ENCODE measurements around the gene TOM1. TPM values are rescaled to one million over a fixed set of nuclear protein-coding genes. Genes with fewer than 3 reads are reported as not detected.

Gene TOM1
- total and polyA plus RNA-seq, 4 experiments from 2014 or later = 55.7 to 82.2 (median 66.1) TPM

GRCh38 chr22:35264986-35265385 lies 34.7 kb upstream of the TOM1 start:
- H3K36me3 ChIP-seq (ENCODE audit: insufficient read depth, low read length) = peaks cover 52% of the 10 kb centered on the region
- Mint-ChIP-seq H3K27ac (no peak overlapping the region), H3K36me3 (peaks cover 44 to 59% of the 10 kb centered on the region in 2 donors), H3K4me3 (no peak overlapping the region), H3K4me1 (peaks cover 6 to 14% (median 12%) of the 10 kb centered on the region in 4 donors), H3K9me3 (no peaks in the 10 kb centered on the region), H3K27me3 (no peaks in the 10 kb centered on the region)
- CTCF ChIA-PET (ENCODE audit: partially characterized antibody) = no interaction called here
- POLR2A ChIA-PET (ENCODE audit: partially characterized antibody) = no interaction called here
- no peaks in the 10 kb centered on the region for H3K27me3 ChIP-seq (ENCODE audit: insufficient read depth, low read length)
- no peaks in the 10 kb centered on the region for H3K9me3 ChIP-seq (ENCODE audit: control insufficient read depth in 1 of 2, low read length in 2 of 2)
- no peak for DNase-seq
- H3K27ac ChIP-seq (ENCODE audit: low read depth, low read length) = no peak overlapping the region
- H3K4me1 ChIP-seq (ENCODE audit: insufficient read depth, low read length) = no peaks in the 10 kb centered on the region
- no peak overlapping the region for H3K4me3 ChIP-seq (ENCODE audit: low read length in 2 of 2)
- intact Hi-C loops (cut with micrococcal nuclease) = no loop called here

- no peaks in the 10 kb centered on the region for H3K9me3 ChIP-seq (ENCODE audit: control insufficient read depth in 1 of 2, low read length in 2 of 2)
- POLR2A ChIA-PET (ENCODE audit: partially characterized antibody) = interaction anchor here (1.1 kb wide), 1 partner anchor 9 kb away, joined by 6 read pairs; the partner anchor contains the start of gene HMGXB4
- H3K36me3 ChIP-seq (ENCODE audit: insufficient read depth, low read length) = peaks cover 52% of the 10 kb centered on the region
- Mint-ChIP-seq H3K9me3 (no peaks in the 10 kb centered on the region), H3K27ac (no peak overlapping the region), H3K4me1 (peaks cover 6 to 14% (median 9%) of the 10 kb centered on the region in 4 donors), H3K4me3 (no peak overlapping the region), H3K27me3 (no peaks in the 10 kb centered on the region), H3K36me3 (peaks cover 44 to 63% of the 10 kb centered on the region in 2 donors)
- DNase-seq = no peak
- H3K27me3 ChIP-seq (ENCODE audit: insufficient read depth, low read length) = no peaks in the 10 kb centered on the region
- no peaks in the 10 kb centered on the region for H3K4me1 ChIP-seq (ENCODE audit: insufficient read depth, low read length)
- H3K27ac ChIP-seq (ENCODE audit: low read depth, low read length) = no peak overlapping the region
- intact Hi-C loops (cut with micrococcal nuclease) = no loop called here
- CTCF ChIA-PET (ENCODE audit: partially characterized antibody) = interaction anchor here (0.8 to 0.9 kb wide), 3 partner anchors 8 to 85 kb away, joined by 3 read pairs; no protein-coding TSS in a partner anchor
- H3K4me3 ChIP-seq (ENCODE audit: low read length in 2 of 2) = no peak overlapping the region
Measured at GRCh38 chr22:35266277-35266676, 33.4 kb upstream of the TOM1 start.

GRCh38 chr22:35269630-35270029 lies 30.1 kb upstream of the TOM1 start:
- ChIA-PET POLR2A (ENCODE audit: partially characterized antibody) (interaction anchor here (1.7 to 1.8 kb wide), 2 partner anchors 12 to 30 kb away, joined by 4 read pairs; partner anchors contain the start of gene TOM1), CTCF (ENCODE audit: partially characterized antibody) (no interaction called here)
- Mint-ChIP-seq H3K4me1 (peaks cover 16 to 40% (median 24%) of the 10 kb centered on the region in 4 donors), H3K9me3 (no peaks in the 10 kb centered on the region), H3K27ac (no peak overlapping the region), H3K4me3 (no peak overlapping the region), H3K36me3 (peaks cover 44 to 57% of the 10 kb centered on the region in 2 donors), H3K27me3 (no peaks in the 10 kb centered on the region)
- Histone ChIP-seq H3K4me1 (ENCODE audit: insufficient read depth, low read length) (peaks cover 10% of the 10 kb centered on the region), H3K4me3 (ENCODE audit: low read length in 2 of 2) (no peak overlapping the region), H3K27ac (ENCODE audit: low read depth, low read length) (no peak overlapping the region), H3K9me3 (ENCODE audit: control insufficient read depth in 1 of 2, low read length in 2 of 2) (no peaks in the 10 kb centered on the region), H3K27me3 (ENCODE audit: insufficient read depth, low read length) (no peaks in the 10 kb centered on the region), H3K36me3 (ENCODE audit: insufficient read depth, low read length) (peaks cover 34% of the 10 kb centered on the region)
- intact Hi-C loops (cut with micrococcal nuclease) = no loop called here
- no peak for DNase-seq

GRCh38 chr22:35274154-35274871 lies 25.4 kb upstream of the TOM1 start:
- Mint-ChIP-seq H3K4me3 (peak overlapping the region in 1 of 8 donors; percentile 11), H3K27ac (peak overlapping the region; percentile 36 to 78 (median 69)), H3K9me3 (no peaks in the 10 kb centered on the region), H3K4me1 (peaks cover 17 to 38% (median 22%) of the 10 kb centered on the region in 4 donors), H3K36me3 (peaks cover 25 to 35% of the 10 kb centered on the region in 2 donors), H3K27me3 (no peaks in the 10 kb centered on the region)
- Histone ChIP-seq H3K4me3 (ENCODE audit: low read length in 2 of 2) (no peak overlapping the region), H3K9me3 (ENCODE audit: control insufficient read depth in 1 of 2, low read length in 2 of 2) (no peaks in the 10 kb centered on the region), H3K36me3 (ENCODE audit: insufficient read depth, low read length) (peaks cover 5% of the 10 kb centered on the region), H3K27ac (ENCODE audit: low read depth, low read length) (no peak overlapping the region), H3K27me3 (ENCODE audit: insufficient read depth, low read length) (no peaks in the 10 kb centered on the region), H3K4me1 (ENCODE audit: insufficient read depth, low read length) (peaks cover 12% of the 10 kb centered on the region)
- DNase-seq = no peak
- ChIA-PET CTCF (ENCODE audit: partially characterized antibody) (interaction anchor here (1.0 to 2.6 kb wide), 6 partner anchors 17 to 125 kb away, joined by 3 to 7 read pairs (median 5); no protein-coding TSS in a partner anchor), POLR2A (ENCODE audit: partially characterized antibody) (interaction anchor here (1.5 kb wide), 1 partner anchor 17 kb away, joined by 4 read pairs; the partner anchor contains the start of gene HMGXB4)
- intact Hi-C loops (cut with micrococcal nuclease) = no loop called here

GRCh38 chr22:35275580-35275979 lies 24.1 kb upstream of the TOM1 start:
- intact Hi-C loops (cut with micrococcal nuclease) = no loop called here
- no peaks in the 10 kb centered on the region for H3K9me3 Mint-ChIP-seq
- no peaks in the 10 kb centered on the region for H3K27me3 ChIP-seq (ENCODE audit: insufficient read depth, low read length)
- ChIA-PET POLR2A (ENCODE audit: partially characterized antibody) (no interaction called here), CTCF (ENCODE audit: partially characterized antibody) (interaction anchor here (1.2 to 1.6 kb wide), 2 partner anchors 8 to 54 kb away, joined by 3 to 5 read pairs; no protein-coding TSS in a partner anchor)
- H3K27ac Mint-ChIP-seq = no peak overlapping the region
- no peaks in the 10 kb centered on the region for H3K36me3 ChIP-seq (ENCODE audit: insufficient read depth, low read length)
- H3K4me3 ChIP-seq (ENCODE audit: low read length in 2 of 2) = no peak overlapping the region
- peaks cover 21 to 42% (median 28%) of the 10 kb centered on the region in 4 donors for H3K4me1 Mint-ChIP-seq
- no peak overlapping the region for H3K4me3 Mint-ChIP-seq
- DNase-seq = no peak
- H3K36me3 Mint-ChIP-seq = peaks cover 28 to 29% of the 10 kb centered on the region in 2 donors
- H3K27ac ChIP-seq (ENCODE audit: low read depth, low read length) = no peak overlapping the region
- peaks cover 12% of the 10 kb centered on the region for H3K4me1 ChIP-seq (ENCODE audit: insufficient read depth, low read length)
- no peaks in the 10 kb centered on the region for H3K27me3 Mint-ChIP-seq
- H3K9me3 ChIP-seq (ENCODE audit: control insufficient read depth in 1 of 2, low read length in 2 of 2) = no peaks in the 10 kb centered on the region

DNA sequence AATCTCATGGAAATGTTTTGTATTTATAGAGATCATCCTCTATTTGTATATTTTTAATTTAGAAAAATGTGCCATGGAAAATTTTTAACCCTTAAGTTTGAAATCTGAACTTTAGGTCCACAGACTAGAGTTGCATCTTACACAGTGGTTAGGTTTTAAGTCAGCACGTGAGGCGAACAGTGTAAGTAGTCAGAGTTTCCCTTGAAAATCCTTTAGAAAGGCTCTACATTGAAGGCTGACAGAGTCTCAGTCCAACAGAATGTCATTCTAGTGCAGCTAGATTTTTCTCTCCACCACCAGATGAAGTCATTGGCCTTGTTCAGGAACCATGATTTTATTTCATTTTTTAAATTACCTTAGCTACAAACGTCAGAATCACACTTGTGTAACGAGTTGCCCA lies 23.7 kb upstream of the TOM1 start:
- no peak overlapping the region for H3K4me3 ChIP-seq (ENCODE audit: low read length in 2 of 2)
- H3K4me1 ChIP-seq (ENCODE audit: insufficient read depth, low read length) = peaks cover 12% of the 10 kb centered on the region
- no peak for DNase-seq
- H3K27me3 ChIP-seq (ENCODE audit: insufficient read depth, low read length) = no peaks in the 10 kb centered on the region
- no peaks in the 10 kb centered on the region for H3K9me3 ChIP-seq (ENCODE audit: control insufficient read depth in 1 of 2, low read length in 2 of 2)
- no peak overlapping the region for H3K4me3 Mint-ChIP-seq
- no peaks in the 10 kb centered on the region for H3K9me3 Mint-ChIP-seq
- CTCF ChIA-PET (ENCODE audit: partially characterized antibody) = interaction anchor here (1.1 to 1.6 kb wide), 2 partner anchors 8 to 10 kb away, joined by 3 read pairs; no protein-coding TSS in a partner anchor
- H3K27me3 Mint-ChIP-seq = no peaks in the 10 kb centered on the region
- no peak overlapping the region for H3K27ac Mint-ChIP-seq
- peaks cover 29 to 30% of the 10 kb centered on the region in 2 donors for H3K36me3 Mint-ChIP-seq
- intact Hi-C loops (cut with micrococcal nuclease) = no loop called here
- POLR2A ChIA-PET (ENCODE audit: partially characterized antibody) = interaction anchor here (0.7 kb wide), 1 partner anchor 24 kb away, joined by 3 read pairs; the partner anchor contains the start of gene TOM1
- H3K36me3 ChIP-seq (ENCODE audit: insufficient read depth, low read length) = no peaks in the 10 kb centered on the region
- peaks cover 23 to 43% (median 29%) of the 10 kb centered on the region in 4 donors for H3K4me1 Mint-ChIP-seq
- H3K27ac ChIP-seq (ENCODE audit: low read depth, low read length) = no peak overlapping the region

DNA sequence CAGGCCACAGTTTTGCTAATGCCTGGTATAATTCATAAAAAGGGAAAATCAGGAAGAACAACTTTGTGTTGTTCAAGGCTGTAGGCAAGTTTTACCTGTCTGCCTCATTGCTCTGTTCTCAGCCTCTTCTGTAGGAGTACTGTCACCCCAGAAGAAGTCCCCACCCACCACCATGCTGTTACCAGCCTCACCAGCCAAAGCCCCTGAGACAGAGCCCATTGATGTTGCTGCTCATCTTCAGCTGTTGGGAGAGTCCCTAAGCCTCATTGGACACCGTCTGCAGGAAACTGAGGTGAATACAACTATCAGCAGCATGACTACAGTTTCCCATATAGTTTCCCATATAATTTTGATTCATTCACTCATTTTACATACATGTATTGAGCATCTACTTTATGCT lies 11.6 kb upstream of the TOM1 start:
- H3K36me3 ChIP-seq (ENCODE audit: insufficient read depth, low read length) = peaks cover 30% of the 10 kb centered on the region

More for the DNA sequence above, 11.6 kb upstream of the TOM1 start:
- no peaks in the 10 kb centered on the region for H3K27me3 ChIP-seq (ENCODE audit: insufficient read depth, low read length)
- Mint-ChIP-seq H3K27me3 (no peaks in the 10 kb centered on the region), H3K4me3 (no peak overlapping the region), H3K9me3 (no peaks in the 10 kb centered on the region), H3K36me3 (peaks cover 38 to 68% of the 10 kb centered on the region in 2 donors), H3K27ac (peak overlapping the region in 1 of 7 donors; percentile 19), H3K4me1 (no peaks in the 10 kb centered on the region)
- POLR2A ChIA-PET (ENCODE audit: partially characterized antibody) = interaction anchor here (0.5 kb wide), 1 partner anchor 929 kb away, joined by 3 read pairs; no protein-coding TSS in a partner anchor
- H3K4me3 ChIP-seq (ENCODE audit: low read length in 2 of 2) = no peak overlapping the region
- intact Hi-C loops (cut with micrococcal nuclease) = no loop called here
- H3K4me1 ChIP-seq (ENCODE audit: insufficient read depth, low read length) = no peaks in the 10 kb centered on the region
- no peak for DNase-seq
- no peaks in the 10 kb centered on the region for H3K9me3 ChIP-seq (ENCODE audit: control insufficient read depth in 1 of 2, low read length in 2 of 2)
- H3K27ac ChIP-seq (ENCODE audit: low read depth, low read length) = no peak overlapping the region
- CTCF ChIA-PET (ENCODE audit: partially characterized antibody) = no interaction called here

Data from CD4-positive, alpha-beta memory T cell (primary cell).